Occipital lobe (tissue), 2 donors: ENCODE results near the gene ZBTB20. TPM values are rescaled to one million over a fixed set of nuclear protein-coding genes. Genes with fewer than 3 reads are reported as not detected.

Source experiments
- DNase-seq: peaks from one replicate; lab custom pipeline; 2025; lab: John Stamatoyannopoulos, UW
- total RNA-seq: library from RNA; depleted of rRNA; stranded (reverse); fragments of >200 nt; gene quantifications from one replicate; pipeline ENCODE4 v1.2.3, GENCODE V29; 2014

ZBTB20 gene
- total RNA-seq, 1 donor from 2014 or later = 62.7 TPM

GRCh38 chr3:114550165-114550564 is 596.9 kb downstream of the ZBTB20 start:
- DNase-seq = no peak

GRCh38 chr3:114545193-114545592 is 601.9 kb downstream of the ZBTB20 start:
- no peak for DNase-seq

GRCh38 chr3:114542359-114542758 is 604.7 kb downstream of the ZBTB20 start:
- DNase-seq = no peak

- no peak for DNase-seq
Measured at GRCh38 chr3:114539525-114539924, 607.6 kb downstream of the ZBTB20 start.

GRCh38 chr3:114538211-114538610 is 608.9 kb downstream of the ZBTB20 start:
- no peak for DNase-seq

- DNase-seq = no peak
Measured at GRCh38 chr3:114528517-114528916, 618.6 kb downstream of the ZBTB20 start.

- no peak for DNase-seq
Measured at GRCh38 chr3:114527036-114527644, 619.9 kb downstream of the ZBTB20 start.

- no peak for DNase-seq
Measured at GRCh38 chr3:114525278-114525677, 621.8 kb downstream of the ZBTB20 start.

GRCh38 chr3:114519415-114519814 is 627.7 kb downstream of the ZBTB20 start:
- no peak for DNase-seq

GRCh38 chr3:114518206-114518808 is 628.8 kb downstream of the ZBTB20 start:
- DNase-seq = no peak

- DNase-seq = no peak
Measured at GRCh38 chr3:114510201-114510600, 636.9 kb downstream of the ZBTB20 start.

GRCh38 chr3:114509756-114510155 is 637.3 kb downstream of the ZBTB20 start:
- no peak for DNase-seq

- no peak for DNase-seq
Measured at GRCh38 chr3:114508976-114509375, 638.1 kb downstream of the ZBTB20 start.

- no peak for DNase-seq
Measured at GRCh38 chr3:114508208-114508607, 638.9 kb downstream of the ZBTB20 start.

GRCh38 chr3:114506591-114507300 is 640.3 kb downstream of the ZBTB20 start:
- no peak for DNase-seq

- no peak for DNase-seq
Measured at GRCh38 chr3:114504941-114505628, 642.0 kb downstream of the ZBTB20 start.

GRCh38 chr3:114502204-114502603 is 644.9 kb downstream of the ZBTB20 start:
- DNase-seq = no peak

GRCh38 chr3:114499976-114500375 is 647.1 kb downstream of the ZBTB20 start:
- DNase-seq = no peak

GRCh38 chr3:114498539-114499370 is 648.3 kb downstream of the ZBTB20 start:
- no peak for DNase-seq

- no peak for DNase-seq
Measured at GRCh38 chr3:114496874-114497273, 650.2 kb downstream of the ZBTB20 start.

- DNase-seq = no peak
Measured at GRCh38 chr3:114496466-114496865, 650.6 kb downstream of the ZBTB20 start.
